ENCODE data around the gene TEX261.
"Not testable (repeated sequence)": the region's sequence is repeated elsewhere in the genome, so short reads cannot be mapped to it uniquely, and the experiment has no call there.

Gene TEX261

DNA sequence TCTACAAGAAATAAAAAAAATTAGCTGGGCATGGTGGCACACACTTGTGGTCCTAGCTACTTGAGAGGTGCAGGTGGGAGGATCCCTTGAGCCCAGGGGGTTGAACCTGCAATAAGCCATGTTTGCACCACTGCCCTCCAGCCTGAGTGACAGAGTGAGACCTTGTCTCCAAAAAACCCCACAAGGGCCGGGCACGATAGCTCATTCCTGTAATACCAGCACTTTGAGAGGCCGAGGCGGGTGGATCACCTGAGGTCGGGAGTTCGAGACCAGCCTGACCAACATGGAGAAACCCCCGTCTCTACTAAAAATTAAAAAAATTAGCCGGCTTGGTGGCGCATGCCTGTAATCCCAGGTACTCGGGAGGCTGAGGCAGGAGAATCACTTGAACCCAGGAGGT lies 5.3 kb upstream of the TEX261 start:
- DNase-seq, result not testable (repeated sequence)

DNA sequence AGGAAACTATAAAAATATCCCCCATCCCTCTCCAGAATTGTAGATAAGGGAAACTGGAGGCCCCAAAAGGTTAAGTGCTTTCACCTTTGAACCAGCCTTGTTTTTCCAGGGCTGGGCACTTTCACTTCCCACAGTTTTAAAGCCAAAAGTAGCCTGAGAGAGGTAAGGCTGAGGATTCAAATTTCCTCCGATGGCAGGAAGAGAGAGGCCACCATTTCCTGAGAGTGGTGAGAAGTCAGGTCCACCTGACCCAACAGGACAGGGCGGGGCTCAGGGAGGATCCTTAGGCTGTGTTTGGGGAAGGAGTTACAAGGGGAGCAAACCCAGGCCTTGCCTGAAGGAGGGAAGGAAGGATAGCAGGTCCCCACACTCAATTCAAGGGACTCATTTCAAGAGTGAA lies 4.7 kb upstream of the TEX261 start:
- no peak for DNase-seq

DNA sequence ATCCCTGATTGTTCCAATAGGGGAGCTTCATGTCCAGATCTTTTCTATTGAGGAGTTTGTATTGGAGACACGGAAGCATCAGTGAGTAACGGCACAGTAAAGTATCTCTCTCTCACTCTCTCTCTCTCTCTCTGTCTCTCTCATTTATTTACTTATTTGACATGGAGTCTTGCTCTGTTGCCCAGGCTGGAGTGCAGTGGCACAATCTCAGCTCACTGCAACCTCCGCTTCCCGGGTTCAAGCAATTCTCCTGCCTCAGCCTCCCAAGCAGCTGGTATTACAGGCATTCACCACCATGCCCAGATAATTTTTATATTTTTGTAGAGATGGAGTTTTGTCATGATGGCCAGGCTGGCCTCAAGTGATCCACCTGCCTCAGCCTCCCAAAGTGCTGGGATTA lies 4.2 kb upstream of the TEX261 start:
- not testable (repeated sequence) for DNase-seq

DNA sequence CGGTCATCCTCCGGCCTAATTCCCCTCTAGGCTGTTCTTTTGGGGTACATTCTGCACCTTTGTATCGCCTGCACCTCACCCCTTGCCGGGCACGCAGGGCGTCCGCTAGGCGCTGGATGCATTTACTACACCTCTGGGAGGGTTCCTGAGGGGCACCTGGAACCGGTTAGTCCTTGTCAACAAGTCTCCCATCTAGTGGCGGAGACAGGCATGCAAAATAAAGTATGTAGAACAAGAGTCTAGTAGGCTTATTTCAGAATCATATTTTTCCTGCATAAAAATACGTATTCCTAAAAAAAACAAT lies 705 bp upstream of the TEX261 start:
- DNase-seq, result peak; percentile 48

DNA sequence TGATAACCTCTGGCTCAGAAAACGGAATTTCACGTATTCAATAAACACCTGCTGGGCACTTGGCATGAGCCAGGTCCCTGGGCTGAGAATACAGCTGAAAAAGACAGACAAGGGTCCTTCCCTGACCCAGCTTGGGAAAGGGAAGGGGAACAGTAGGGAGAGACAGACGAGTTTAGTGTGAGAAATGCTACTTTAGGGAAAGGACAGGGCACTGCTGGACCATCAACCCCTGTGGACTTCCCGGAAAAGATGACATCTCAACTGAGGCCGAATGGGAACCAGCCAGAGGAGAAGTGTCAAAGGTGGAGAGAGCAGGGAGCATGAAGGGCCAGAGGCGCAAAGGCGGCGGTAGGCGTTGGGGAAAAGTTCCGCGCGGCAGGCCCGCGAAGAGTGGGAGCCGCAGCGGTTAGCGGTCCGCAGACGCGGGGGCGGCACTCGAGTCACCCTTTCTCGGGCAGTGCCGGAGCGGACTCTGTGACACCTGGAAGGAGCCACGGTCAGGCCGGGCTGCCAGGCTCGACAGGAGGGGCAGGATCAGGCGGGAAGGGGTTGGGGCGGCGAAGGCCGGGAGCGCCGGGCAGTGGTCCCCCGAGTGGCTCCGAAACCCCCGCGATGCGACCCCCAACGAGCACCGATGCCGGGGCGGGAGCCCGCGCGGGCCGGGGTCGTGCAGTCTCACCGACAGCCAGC lies 519 bp downstream of the TEX261 start:
- peak; percentile 46 for DNase-seq

DNA sequence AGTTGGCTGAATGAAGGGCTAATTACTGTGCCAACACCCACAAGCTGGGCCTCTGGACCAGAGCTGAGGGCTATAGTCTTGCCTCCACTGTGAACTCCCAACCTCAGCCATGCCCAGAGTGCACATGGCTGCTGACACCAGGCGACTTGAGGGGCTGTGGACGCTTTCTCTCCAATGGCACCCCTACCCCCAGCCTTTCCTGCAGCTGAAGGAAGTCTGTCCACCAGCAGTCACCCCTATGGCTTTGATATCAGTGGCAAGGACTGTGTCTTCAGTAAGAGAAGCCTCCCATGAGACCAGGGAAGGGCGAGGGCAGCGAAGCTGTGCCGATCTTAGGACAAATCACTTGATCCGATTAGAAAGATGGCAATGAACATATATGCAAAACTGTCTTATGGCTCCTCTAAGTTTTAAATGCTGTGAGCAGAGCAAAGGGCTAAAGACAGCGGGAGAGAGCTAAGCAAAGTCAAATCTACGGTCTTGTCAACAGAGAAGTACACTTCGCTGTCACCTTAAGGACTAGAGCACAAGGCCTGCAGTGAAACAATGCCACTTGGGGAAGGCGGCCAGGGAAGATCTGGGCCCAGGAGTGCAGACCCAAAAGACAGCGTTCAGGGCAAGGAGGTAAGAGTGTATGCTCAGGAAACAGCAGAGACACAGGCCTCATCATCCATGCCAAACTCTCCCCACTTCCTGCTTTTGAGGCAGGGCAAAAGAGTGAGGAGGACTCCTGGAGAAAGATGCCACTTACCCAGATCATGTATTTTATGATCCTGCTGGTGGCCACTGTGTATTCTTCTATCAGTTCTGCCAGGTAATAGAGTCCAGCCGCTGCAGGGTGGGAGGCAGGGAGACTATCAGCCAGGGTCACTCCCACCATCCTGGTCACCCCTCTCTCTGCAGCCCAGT lies 1.5 kb downstream of the TEX261 start:
- DNase-seq, result no peak

DNA sequence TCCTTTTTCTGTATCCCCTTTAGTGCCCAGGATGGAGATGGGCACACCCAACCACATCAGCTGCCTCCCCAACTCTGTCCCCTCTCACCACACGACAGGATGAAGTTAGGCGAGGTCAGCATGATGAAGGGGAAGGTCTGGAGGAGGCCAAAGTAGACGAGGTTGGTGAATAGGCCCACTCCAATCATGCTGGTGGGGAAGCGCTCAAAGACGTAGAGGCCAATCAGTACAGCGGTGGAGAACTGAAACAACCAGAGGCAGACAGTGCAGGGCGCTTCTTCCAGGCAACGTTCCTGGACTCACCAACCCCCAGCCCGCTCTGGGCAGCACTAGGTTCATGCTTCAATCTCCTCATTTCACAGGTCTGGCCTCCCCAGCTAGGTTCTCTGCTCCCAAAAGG lies 2.9 kb downstream of the TEX261 start:
- no peak for DNase-seq

DNA sequence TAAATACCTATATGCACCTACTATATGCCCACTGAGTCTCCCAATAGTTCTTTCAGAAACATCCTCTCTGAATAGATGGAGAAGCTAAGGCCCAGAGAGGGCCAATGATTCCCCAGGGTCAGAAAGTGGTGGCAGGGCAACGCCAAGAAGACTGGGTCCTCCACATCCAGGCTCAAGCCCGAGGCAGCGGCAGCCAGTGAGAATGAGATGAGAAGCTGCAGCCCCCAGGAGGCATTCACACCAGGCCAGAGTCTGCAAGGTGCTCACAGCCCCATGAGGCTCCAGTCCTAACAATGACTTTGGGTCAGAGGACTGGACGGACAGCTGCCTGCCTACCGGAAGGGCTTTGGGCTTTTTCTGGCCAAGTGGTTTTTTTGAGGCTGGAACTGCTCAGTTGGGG lies 3.5 kb downstream of the TEX261 start:
- no peak for DNase-seq

DNA sequence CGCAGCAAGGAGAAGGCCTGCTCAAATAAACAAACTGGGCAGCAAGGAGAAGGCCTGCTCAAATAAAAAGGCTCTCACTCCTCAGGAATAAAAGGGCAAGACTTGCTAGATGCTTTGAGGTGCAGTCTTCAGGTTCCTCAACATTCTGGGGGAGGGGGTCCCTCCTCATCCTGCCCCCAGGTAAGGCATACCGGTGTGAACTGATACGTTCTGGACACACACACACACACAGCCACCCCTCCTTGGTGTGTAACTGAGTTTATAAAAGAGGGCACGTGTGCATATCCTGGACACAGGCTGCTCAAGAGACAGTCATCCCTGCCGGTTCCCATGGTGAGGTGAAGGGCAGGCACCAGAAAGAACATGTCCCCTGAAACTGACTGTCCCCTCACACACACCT lies 4.5 kb downstream of the TEX261 start:
- DNase-seq, result no peak

DNA sequence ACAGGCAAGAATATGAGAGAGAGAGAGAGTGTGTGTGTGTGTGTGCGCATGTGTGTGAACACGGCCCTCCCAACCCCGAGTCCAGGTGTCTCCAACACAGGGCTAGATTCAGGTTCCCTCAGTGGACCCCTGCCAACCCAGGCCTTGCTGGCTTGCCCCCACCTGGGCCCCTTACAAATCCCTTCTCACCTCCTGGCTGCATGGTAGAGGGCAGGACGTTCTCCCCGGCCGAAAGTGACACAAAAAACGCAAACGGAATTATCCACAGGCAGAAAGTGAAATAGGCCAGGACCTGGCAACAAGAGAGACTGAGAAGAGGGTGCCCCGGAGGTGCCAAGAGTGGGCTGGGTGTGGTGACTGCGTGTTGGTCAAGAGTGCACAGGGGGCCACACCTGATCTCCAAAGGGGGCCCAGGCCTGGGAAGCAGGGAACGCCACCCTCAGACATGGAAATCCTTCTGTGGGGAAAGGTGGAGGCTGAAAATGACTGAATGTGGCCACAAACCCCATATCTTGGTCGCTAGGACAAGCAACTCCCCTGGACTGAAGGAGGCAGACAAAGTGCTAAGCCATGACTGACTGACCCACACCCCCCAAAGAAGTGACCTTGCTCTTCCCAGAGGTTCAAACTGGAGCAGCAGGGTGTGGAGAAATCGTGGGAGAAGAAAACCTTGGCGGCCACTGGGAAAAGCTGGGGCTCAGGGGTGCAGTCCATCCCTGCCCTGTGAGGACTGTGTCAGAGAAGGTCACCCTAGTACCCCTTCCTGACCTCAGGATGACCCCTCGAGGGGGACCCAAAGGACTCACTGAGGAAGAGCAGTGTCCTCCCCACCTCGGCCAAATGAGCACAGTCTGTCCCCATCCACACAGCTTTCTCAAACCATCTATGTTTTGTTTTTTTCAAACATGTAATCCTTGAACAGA lies 5.7 kb downstream of the TEX261 start:
- DNase-seq, result no peak

DNA sequence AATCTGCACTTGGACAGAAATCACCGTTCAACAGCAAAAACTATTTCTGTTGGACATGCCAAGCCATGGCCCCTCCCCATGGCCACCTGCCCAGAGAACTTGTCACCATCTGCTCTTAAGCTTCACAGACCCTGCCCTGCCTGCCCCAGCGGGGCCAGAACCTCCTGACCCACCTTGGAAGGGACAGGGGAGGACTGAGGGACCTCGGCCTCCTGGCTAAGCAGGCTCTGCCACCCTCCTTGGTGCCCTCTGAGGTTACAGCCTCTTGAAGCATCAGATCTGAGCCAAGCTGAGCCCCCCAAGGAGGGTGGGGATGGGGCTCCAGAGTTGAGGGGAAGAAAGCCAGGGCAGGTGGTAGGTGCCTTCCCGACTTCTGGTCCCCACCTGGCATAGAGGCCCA lies 6.5 kb downstream of the TEX261 start:
- DNase-seq, result no peak

DNA sequence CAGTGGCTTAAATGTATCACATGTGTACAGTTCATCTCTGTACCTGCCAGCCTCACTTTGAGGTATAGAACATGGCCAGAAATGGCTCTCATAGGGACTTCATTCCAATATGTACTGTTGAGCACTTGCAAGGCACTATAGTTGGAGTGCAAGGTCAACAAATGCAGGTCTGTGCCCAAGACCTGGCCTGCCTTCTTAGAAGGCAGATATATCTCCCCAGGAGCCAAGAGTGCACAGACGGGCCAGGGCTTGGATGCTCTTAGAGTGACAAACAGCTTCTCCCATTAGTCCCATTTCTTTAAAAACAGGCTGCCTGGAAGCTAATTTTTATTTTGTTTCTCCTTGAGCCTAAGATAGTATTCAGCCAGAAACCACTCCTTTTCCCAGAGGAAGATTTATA lies 7.3 kb downstream of the TEX261 start:
- DNase-seq, result no peak

DNA sequence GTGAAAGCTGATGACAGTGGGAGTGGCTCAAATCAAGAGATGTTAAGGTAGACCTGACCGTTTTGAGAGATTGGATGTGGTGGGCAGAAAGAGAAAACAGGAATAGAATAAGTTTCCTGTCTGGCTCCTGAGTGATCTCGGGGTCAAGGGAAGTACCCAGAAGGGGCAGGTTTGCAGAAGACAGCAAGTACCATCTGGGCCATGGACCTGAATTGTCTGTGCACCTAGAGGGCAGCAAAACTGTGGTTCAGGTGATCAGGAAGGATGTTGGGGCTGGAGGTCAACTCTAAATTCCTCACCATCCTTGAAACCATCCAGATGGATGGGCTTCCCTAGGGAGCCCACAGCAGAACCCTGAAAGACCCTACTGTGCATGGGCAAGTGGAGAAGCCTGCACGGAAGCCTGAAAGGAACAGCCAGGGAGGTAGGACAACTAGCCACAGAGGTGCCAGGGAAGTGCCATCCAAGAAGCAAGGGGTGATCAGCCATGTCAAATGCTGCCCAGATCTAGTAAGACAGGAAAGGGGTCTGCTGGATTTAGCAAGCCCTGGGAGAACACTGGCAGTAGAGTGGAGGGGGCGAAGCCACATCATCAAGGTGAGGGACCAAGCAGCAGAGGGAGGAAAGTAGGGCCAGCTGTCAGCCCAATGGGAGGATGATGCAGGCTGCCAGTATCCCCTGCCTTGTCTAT lies 8.0 kb downstream of the TEX261 start:
- DNase-seq, result no peak

DNA sequence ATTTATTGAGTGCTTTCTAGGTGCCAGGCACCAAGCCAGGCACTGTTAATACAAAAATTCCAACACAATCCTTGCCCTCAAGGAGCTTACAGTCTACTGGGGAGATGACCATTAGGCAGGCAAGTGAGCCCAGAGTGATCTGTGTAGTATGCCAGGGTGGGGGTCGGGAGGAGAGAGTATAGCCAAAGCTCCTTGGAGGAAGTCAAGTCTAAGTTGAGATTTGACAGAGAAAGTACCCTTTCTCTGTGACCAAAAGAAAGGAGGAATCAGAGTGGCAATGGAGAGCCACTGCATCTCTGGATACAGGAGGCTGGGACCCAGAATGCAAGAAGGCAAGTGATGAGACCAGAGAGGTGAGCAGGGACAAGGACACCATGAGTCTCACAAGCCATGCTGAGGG lies 8.7 kb downstream of the TEX261 start:
- no peak for DNase-seq

DNA sequence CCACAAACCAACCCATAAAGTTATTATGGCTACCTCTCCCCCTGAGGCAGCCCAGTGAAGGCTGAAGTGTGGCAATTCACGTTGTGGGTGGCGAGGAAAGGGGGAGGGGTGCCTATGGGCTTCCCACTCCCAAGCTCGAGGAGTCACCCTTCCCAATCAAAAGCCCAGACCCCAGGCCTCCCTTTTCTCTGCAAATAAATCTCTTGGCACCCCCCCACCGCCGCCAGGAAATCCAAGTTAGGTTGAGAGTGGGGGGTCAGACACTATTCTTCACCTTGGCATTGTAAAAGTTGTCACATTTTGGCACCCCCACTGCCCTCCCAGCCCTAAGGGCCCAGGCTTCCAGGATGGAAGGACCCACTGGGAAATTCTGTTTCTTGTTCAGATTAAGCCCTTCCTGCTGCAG lies 9.4 kb downstream of the TEX261 start:
- DNase-seq, result no peak

DNA sequence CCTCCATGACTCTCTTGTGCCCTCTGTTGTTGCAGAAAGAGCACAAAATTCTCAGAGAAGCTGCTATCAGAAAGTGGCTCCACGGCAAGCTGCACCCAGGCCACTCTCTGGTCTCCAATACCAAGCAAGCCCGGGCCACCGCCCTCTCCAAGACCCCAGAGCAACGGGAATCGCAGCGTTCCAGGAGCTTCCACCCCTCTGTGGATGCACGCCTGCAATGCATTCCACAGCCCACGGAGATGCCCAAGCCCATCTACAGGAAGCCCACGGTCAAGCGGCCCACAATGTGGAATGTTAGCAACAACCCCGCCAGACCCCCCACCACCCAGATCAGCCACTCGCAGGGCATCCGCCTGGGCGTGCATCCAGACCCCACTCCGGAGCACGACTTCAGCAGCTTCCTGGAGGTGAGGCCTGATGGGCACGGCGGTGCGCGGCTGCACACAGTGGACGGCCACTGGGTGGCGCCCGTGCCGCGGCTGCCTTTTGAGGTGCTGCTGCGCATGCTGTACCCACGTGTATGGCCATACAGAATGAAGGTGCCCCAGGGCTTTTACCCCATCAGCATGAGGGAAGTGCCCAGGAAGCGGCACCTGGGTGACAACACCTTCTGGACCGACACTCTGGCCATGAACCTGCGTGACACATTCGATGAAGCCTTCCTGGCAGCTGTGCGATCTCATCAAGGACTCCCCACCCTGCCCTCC lies 9.9 kb downstream of the TEX261 start:
- DNase-seq, result peak; percentile 84

DNA sequence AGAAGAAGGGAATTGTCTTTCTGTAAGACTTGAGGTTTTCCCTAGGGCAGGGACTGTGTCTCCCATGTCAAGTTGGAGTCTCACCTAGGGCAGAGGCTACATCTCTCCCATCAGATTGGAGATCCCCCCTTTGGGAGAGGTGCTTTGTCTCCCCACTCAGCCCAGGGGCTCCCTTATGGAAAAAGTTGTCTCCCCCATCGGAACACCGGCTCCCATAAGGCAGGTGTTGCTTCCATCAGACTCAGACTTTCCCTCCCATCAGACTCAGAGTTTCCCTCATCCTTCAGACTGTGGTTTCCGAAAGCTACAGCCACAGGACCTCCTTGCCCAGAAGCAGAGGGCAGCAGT lies 10.5 kb downstream of the TEX261 start:
- DNase-seq, result no peak

DNA sequence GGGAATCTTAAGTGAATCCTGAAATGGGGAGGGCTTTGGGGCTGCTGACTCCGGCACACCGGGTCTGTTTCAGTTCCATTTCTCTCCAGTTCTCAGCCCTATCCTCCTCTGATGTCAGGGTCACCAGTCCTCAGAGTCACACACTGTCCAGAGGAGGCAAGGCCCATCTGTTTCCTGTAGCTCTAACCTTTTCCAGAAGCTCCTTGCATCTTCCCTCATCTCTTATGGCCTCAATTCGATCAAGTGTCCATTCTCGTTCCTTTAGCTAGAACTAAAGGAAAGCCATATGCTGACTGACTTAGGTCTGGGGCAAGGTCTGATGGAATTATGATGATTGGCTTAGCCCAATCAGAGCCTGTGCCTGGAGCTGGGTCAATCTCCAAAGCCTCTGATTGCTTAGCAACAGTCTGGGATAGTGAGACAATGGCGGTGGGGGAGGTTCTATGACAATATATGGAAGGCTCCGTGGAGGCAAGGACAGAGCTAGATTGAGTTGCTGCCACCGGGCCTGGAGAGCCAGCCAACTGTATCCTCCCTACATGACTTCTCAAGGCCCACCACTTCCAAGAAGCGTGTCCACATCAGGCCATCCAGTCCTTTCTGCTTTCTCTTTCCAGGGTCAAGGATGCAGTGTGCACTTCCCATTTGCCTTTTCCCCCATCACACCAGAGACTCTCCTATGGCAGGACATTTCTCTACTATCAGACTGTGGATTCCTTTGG lies 11.0 kb downstream of the TEX261 start:
- peak; percentile 3 for DNase-seq

DNA sequence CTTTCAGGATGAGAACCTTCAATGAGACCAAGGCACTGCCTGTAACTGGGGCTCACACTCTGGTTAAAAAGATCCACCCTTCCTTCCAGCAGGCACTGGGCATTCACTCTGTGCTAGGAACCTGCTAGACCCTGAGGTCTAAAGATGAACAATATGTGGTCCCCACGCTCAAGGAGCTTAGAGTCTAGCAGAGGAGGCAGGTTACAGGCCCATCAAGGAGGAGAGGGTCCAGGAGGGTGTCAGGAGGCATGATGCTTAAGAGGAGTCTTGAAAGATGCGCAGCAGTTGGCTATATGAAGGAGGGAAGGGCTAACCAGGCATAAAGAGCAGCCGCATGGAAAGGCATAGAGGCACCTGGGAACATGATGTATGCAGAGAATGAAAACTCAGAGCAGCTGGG lies 11.7 kb downstream of the TEX261 start:
- peak; percentile 4 for DNase-seq

DNA sequence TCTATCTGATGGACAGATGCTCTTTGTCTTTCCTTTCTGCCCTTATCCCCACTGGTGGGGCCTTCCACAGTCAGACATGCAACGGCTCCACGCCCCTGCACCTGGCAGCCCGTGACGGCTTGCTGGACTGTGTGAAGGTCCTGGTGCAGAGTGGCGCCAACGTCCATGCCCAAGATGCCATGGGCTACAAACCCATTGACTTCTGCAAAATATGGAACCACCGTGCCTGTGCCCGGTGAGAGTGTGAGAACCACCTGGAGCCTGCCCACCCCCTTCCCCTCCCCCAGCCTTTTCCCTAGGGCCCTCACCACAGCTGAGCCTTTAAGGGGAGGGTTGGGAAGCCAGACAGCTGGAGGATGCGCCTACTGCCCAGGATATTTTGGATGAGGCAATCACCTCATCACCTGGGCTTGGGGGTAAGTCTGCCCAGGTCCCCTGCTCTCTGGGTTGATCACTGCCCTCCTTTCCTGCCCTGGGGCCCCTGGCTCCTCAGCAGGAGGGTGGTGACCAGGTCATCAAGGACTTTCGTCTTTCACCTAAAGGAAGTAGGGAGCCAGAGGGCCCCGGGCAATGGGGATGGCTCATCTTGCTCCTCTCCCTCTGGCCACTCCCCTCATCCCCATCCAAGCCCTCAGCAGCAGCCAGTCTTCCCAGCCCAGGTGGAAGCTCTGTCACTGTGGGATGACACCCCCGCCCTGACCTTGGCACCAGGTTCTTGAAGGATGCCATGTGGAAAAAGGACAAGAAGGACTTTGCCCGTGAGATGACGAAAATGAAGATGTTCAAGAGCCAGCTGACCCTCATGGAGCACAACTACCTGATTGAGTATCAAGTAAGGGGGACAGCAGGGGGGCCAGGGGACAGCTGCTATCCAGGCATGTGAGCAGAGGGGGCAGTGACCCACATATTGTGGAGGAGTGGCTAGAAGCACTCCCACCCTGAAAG lies 12.5 kb downstream of the TEX261 start:
- peak; percentile 5 for DNase-seq

All from activated CD8-positive, alpha-beta memory T cell treated with anti-CD3 and anti-CD28 coated beads, Interleukin-2, amount 50 U/mL, for 4 hours (primary cell).